ENCODE measurements around the gene CCDC83. TPM values are rescaled to one million over a fixed set of nuclear protein-coding genes. Genes with fewer than 3 reads are reported as not detected.

Gene CCDC83
- total and polyA plus RNA-seq, 9 of the 15 experiments (the other 6 are each of a cell fraction or from before 2014, with no cell fraction given): not detected

- TF ChIP-seq, protein P1, sequence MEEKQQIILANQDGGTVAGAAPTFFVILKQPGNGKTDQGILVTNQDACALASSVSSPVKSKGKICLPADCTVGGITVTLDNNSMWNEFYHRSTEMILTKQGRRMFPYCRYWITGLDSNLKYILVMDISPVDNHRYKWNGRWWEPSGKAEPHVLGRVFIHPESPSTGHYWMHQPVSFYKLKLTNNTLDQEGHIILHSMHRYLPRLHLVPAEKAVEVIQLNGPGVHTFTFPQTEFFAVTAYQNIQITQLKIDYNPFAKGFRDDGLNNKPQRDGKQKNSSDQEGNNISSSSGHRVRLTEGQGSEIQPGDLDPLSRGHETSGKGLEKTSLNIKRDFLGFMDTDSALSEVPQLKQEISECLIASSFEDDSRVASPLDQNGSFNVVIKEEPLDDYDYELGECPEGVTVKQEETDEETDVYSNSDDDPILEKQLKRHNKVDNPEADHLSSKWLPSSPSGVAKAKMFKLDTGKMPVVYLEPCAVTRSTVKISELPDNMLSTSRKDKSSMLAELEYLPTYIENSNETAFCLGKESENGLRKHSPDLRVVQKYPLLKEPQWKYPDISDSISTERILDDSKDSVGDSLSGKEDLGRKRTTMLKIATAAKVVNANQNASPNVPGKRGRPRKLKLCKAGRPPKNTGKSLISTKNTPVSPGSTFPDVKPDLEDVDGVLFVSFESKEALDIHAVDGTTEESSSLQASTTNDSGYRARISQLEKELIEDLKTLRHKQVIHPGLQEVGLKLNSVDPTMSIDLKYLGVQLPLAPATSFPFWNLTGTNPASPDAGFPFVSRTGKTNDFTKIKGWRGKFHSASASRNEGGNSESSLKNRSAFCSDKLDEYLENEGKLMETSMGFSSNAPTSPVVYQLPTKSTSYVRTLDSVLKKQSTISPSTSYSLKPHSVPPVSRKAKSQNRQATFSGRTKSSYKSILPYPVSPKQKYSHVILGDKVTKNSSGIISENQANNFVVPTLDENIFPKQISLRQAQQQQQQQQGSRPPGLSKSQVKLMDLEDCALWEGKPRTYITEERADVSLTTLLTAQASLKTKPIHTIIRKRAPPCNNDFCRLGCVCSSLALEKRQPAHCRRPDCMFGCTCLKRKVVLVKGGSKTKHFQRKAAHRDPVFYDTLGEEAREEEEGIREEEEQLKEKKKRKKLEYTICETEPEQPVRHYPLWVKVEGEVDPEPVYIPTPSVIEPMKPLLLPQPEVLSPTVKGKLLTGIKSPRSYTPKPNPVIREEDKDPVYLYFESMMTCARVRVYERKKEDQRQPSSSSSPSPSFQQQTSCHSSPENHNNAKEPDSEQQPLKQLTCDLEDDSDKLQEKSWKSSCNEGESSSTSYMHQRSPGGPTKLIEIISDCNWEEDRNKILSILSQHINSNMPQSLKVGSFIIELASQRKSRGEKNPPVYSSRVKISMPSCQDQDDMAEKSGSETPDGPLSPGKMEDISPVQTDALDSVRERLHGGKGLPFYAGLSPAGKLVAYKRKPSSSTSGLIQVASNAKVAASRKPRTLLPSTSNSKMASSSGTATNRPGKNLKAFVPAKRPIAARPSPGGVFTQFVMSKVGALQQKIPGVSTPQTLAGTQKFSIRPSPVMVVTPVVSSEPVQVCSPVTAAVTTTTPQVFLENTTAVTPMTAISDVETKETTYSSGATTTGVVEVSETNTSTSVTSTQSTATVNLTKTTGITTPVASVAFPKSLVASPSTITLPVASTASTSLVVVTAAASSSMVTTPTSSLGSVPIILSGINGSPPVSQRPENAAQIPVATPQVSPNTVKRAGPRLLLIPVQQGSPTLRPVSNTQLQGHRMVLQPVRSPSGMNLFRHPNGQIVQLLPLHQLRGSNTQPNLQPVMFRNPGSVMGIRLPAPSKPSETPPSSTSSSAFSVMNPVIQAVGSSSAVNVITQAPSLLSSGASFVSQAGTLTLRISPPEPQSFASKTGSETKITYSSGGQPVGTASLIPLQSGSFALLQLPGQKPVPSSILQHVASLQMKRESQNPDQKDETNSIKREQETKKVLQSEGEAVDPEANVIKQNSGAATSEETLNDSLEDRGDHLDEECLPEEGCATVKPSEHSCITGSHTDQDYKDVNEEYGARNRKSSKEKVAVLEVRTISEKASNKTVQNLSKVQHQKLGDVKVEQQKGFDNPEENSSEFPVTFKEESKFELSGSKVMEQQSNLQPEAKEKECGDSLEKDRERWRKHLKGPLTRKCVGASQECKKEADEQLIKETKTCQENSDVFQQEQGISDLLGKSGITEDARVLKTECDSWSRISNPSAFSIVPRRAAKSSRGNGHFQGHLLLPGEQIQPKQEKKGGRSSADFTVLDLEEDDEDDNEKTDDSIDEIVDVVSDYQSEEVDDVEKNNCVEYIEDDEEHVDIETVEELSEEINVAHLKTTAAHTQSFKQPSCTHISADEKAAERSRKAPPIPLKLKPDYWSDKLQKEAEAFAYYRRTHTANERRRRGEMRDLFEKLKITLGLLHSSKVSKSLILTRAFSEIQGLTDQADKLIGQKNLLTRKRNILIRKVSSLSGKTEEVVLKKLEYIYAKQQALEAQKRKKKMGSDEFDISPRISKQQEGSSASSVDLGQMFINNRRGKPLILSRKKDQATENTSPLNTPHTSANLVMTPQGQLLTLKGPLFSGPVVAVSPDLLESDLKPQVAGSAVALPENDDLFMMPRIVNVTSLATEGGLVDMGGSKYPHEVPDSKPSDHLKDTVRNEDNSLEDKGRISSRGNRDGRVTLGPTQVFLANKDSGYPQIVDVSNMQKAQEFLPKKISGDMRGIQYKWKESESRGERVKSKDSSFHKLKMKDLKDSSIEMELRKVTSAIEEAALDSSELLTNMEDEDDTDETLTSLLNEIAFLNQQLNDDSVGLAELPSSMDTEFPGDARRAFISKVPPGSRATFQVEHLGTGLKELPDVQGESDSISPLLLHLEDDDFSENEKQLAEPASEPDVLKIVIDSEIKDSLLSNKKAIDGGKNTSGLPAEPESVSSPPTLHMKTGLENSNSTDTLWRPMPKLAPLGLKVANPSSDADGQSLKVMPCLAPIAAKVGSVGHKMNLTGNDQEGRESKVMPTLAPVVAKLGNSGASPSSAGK (IDR thresholded peaks at IDR 0.05): peak; percentile 89
- TF ChIP-seq LEF1 (IDR thresholded peaks at IDR 0.05) (0 out of 2 replicates have a peak, but pooled peaks have one; percentile 16), SUPT5H (IDR thresholded peaks at IDR 0.05) (peak; percentile 80), ASH1L (IDR thresholded peaks at IDR 0.05; ENCODE audit: borderline replicate concordance, low read depth, partially characterized antibody) (peak; percentile 60), POLR2AphosphoS2 (IDR thresholded peaks at IDR 0.05; ENCODE audit: low read length) (0 out of 2 replicates have a peak, but pooled peaks have one; percentile 2), KDM1A (IDR thresholded peaks at IDR 0.05) (peak; percentile 42 to 60; a peak in 3 of 4 replicates), BCOR (IDR thresholded peaks at IDR 0.05) (peak; percentile 63), ZNF146 (CRISPR knock-in tag; IDR thresholded peaks at IDR 0.05; ENCODE audit: unreplicated experiment) (peak; percentile 90), NCOR1 (IDR thresholded peaks at IDR 0.05) (0 out of 2 replicates have a peak, but pooled peaks have one; percentile 4)
- TF ChIP-seq, protein P2, sequence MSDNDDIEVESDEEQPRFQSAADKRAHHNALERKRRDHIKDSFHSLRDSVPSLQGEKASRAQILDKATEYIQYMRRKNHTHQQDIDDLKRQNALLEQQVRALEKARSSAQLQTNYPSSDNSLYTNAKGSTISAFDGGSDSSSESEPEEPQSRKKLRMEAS (CRISPR knock-in tag; IDR thresholded peaks at IDR 0.05): 0 out of 2 replicates have a peak, but pooled peaks have one; percentile 19
- TF ChIP-seq, protein P3, sequence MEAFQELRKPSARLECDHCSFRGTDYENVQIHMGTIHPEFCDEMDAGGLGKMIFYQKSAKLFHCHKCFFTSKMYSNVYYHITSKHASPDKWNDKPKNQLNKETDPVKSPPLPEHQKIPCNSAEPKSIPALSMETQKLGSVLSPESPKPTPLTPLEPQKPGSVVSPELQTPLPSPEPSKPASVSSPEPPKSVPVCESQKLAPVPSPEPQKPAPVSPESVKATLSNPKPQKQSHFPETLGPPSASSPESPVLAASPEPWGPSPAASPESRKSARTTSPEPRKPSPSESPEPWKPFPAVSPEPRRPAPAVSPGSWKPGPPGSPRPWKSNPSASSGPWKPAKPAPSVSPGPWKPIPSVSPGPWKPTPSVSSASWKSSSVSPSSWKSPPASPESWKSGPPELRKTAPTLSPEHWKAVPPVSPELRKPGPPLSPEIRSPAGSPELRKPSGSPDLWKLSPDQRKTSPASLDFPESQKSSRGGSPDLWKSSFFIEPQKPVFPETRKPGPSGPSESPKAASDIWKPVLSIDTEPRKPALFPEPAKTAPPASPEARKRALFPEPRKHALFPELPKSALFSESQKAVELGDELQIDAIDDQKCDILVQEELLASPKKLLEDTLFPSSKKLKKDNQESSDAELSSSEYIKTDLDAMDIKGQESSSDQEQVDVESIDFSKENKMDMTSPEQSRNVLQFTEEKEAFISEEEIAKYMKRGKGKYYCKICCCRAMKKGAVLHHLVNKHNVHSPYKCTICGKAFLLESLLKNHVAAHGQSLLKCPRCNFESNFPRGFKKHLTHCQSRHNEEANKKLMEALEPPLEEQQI (IDR thresholded peaks at IDR 0.05): peak; percentile 48; the same call in 1 of the 2 replicates
Measured at GRCh38 chr11:85952108-85952485, 96.9 kb downstream of the CCDC83 start (continued).

Data from K562 (cell line).